A549 (cell line): ENCODE results near the gene EXOC4. TPM values are rescaled to one million over a fixed set of nuclear protein-coding genes. Genes with fewer than 3 reads are reported as not detected.

ENCODE experiments used
- ATAC-seq, 2 experiments: fragments of 200-7000 bp in 1 of 2; fragments of >200 bp in 1 of 2; cut with Nextera tagmentation in 1 of 2; cut with Tn5 transposase in 1 of 2; 3 replicates each; pipeline versions ENCODE4 v1.8.0 to v1.9.1; 2018 to 2020; ENCODE audit warnings: mild to moderate bottlenecking in 1 of 2, moderate library complexity in 1 of 2
- CTCF ChIA-PET: fragments of 300-600 bp; sonication (Branson Sonifier 250); formaldehyde crosslinking; extraction: SDS; loops from one replicate; lab custom pipeline; 2021; ENCODE audit warnings: antibody characterized with exemption, inconsistent platforms; lab: Yijun Ruan, JAX
- POLR2A ChIA-PET: fragments of 350-600 bp; formaldehyde crosslinking; extraction: SDS; loops from one replicate; lab custom pipeline; 2021; ENCODE audit warnings: antibody characterized with exemption, inconsistent platforms; lab: Yijun Ruan, JAX
- DNase-seq, 2 experiments: peaks; one replicate each; pipeline versions ENCODE4 v3.0.0 to v3.0.0-alpha.2; 2011 to 2016; ENCODE audit warnings: low read depth in 1 of 2, low spot score in 1 of 2
- FAIRE-seq: peaks from 2 replicates; lab custom pipeline; 2011; peaks lifted over from hg19 to GRCh38; lab: Jason Lieb, UNC
- H3K27ac ChIP-seq, 2 experiments: fragments of >200 bp; sonication (Bioruptor Twin); formaldehyde crosslinking; 3 replicates each; pipeline ENCODE4 v1.5.1; 2016 to 2017
- H3K4me1 ChIP-seq: fragments of >200 bp; sonication (Bioruptor Twin); formaldehyde crosslinking; 3 replicates; pipeline ENCODE4 v1.6.1; 2016
- H3K4me2 ChIP-seq: fragments of >200 bp; sonication (Bioruptor Twin); formaldehyde crosslinking; 3 replicates; pipeline ENCODE4 v1.6.1; 2016
- H3K4me3 ChIP-seq: fragments of >200 bp; sonication (Bioruptor Twin); formaldehyde crosslinking; 3 replicates; pipeline ENCODE4 v1.5.1; 2016
- H3K9me3 ChIP-seq: fragments of >200 bp; sonication (Bioruptor Twin); formaldehyde crosslinking; 3 replicates; pipeline ENCODE4 v1.6.1; 2016
- BCL3 ChIP-seq: fragments of >200 bp; sonication (Bioruptor Twin); formaldehyde crosslinking; IDR thresholded peaks from 3 replicates; pipeline ENCODE4 v1.6.1; 2016
- BHLHE40 ChIP-seq: IDR thresholded peaks from 2 replicates; pipeline ENCODE4 v1.6.1; 2012; ENCODE audit warnings: low read depth, low read length, inconsistent platforms
- CBX8 ChIP-seq: fragments of 200-600 bp; sonication (generic); IDR thresholded peaks from 2 replicates; pipeline ENCODE4 v1.6.1; 2016
- CEBPB ChIP-seq, 2 experiments: fragments of >200 bp in 1 of 2; sonication (Bioruptor Twin) in 1 of 2; formaldehyde crosslinking in 1 of 2; IDR thresholded peaks; 2 replicates each; pipeline ENCODE4 v1.6.1; 2012 to 2016
- E2F6 ChIP-seq: IDR thresholded peaks from 2 replicates; pipeline ENCODE4 v1.6.1; 2012; ENCODE audit warnings: low read depth, borderline replicate concordance
- EHMT2 ChIP-seq: fragments of 200-600 bp; sonication (generic); IDR thresholded peaks from 2 replicates; pipeline ENCODE4 v1.6.1; 2016; ENCODE audit warnings: antibody characterized with exemption, low read depth, mild to moderate bottlenecking, moderate library complexity
- ELK1 ChIP-seq: fragments of 150-350 bp; IDR thresholded peaks from 2 replicates; pipeline ENCODE4 v1.6.1; 2014; ENCODE audit warnings: low read depth, mild to moderate bottlenecking, low read length
- EP300 ChIP-seq, 2 experiments: fragments of >200 bp; sonication (Bioruptor Twin); formaldehyde crosslinking; IDR thresholded peaks; 2 replicates in 1 of 2; 3 replicates in 1 of 2; pipeline ENCODE4 v1.6.1; 2016 to 2017
- FOSL2 ChIP-seq, 2 experiments: fragments of 450-650 bp in 1 of 2; fragments of >200 bp in 1 of 2; sonication (Bioruptor Twin) in 1 of 2; formaldehyde crosslinking; IDR thresholded peaks; 2 replicates each; pipeline versions ENCODE4 v1.5.0 to v1.6.1; 2016 to 2020; ENCODE audit warnings: mild to moderate bottlenecking in 1 of 2, moderate library complexity in 1 of 2
- FOXS1 ChIP-seq: fragments of 250-450 bp; sonication (Bioruptor Pico); IDR thresholded peaks from 2 replicates; pipeline ENCODE4 v1.5.0; 2020; ENCODE audit warnings: mild to moderate bottlenecking, moderate library complexity
- HEYL ChIP-seq: fragments of 250-450 bp; sonication (Bioruptor Pico); IDR thresholded peaks from 2 replicates; pipeline ENCODE4 v1.8.0; 2021; ENCODE audit warnings: mild to moderate bottlenecking, moderate library complexity
- HOXA7 ChIP-seq: fragments of 250-450 bp; sonication (Bioruptor Pico); IDR thresholded peaks from 2 replicates; pipeline ENCODE4 v1.5.0; 2020; ENCODE audit warnings: mild to moderate bottlenecking, moderate library complexity
- HOXB13 ChIP-seq: fragments of 250-450 bp; sonication (Bioruptor Pico); IDR thresholded peaks from 2 replicates; pipeline ENCODE4 v1.5.0; 2020; ENCODE audit warnings: low read depth, mild to moderate bottlenecking, moderate library complexity
- KDM1A ChIP-seq: fragments of 200-600 bp; sonication (generic); IDR thresholded peaks from 2 replicates; pipeline ENCODE4 v1.6.1; 2016; ENCODE audit warnings: low read depth, mild to moderate bottlenecking
- MAFK ChIP-seq: fragments of 450-650 bp; IDR thresholded peaks from 2 replicates; pipeline ENCODE4 v1.6.1; 2014; ENCODE audit not compliant: partially characterized antibody
- MAX ChIP-seq: IDR thresholded peaks from 2 replicates; pipeline ENCODE4 v1.6.1; 2012
- MYC ChIP-seq: IDR thresholded peaks from 2 replicates; pipeline ENCODE4 v1.6.1; 2012; ENCODE audit warnings: mild to moderate bottlenecking, inconsistent platforms, low read length, improper control_type of control experiment, borderline replicate concordance
- PBX3 ChIP-seq: IDR thresholded peaks from 2 replicates; pipeline ENCODE4 v1.6.1; 2012
- POLR2AphosphoS2 ChIP-seq: conservative IDR thresholded peaks from 2 replicates; pipeline ENCODE4 v1.6.1; 2012; ENCODE audit warnings: low read length, improper control_type of control experiment, inconsistent platforms
- RAD21 ChIP-seq, 2 experiments: fragments of >200 bp in 1 of 2; sonication (Bioruptor Twin) in 1 of 2; formaldehyde crosslinking in 1 of 2; IDR thresholded peaks in 1 of 2; conservative IDR thresholded peaks in 1 of 2; 2 replicates in 1 of 2; 3 replicates in 1 of 2; pipeline ENCODE4 v1.6.1; 2012 to 2018; ENCODE audit warnings: inconsistent platforms in 1 of 2
- REST ChIP-seq: fragments of 200-600 bp; sonication (generic); IDR thresholded peaks from 2 replicates; pipeline ENCODE4 v1.6.1; 2016; ENCODE audit warnings: antibody characterized with exemption, mild to moderate bottlenecking, moderate library complexity
- SMC3 ChIP-seq: fragments of >200 bp; sonication (Bioruptor Twin); formaldehyde crosslinking; IDR thresholded peaks from 3 replicates; pipeline ENCODE4 v1.6.1; 2018; ENCODE audit warnings: inconsistent platforms
- ZC3H11A ChIP-seq: fragments of 450-650 bp; IDR thresholded peaks from 2 replicates; pipeline ENCODE4 v1.6.1; 2014; ENCODE audit warnings: antibody characterized with exemption, mild to moderate bottlenecking
- ZNF302 ChIP-seq: fragments of 250-450 bp; sonication (Bioruptor Pico); IDR thresholded peaks from 2 replicates; pipeline ENCODE4 v1.9.0; 2021; ENCODE audit warnings: inconsistent platforms, mild to moderate bottlenecking, moderate library complexity
- ZSCAN20 ChIP-seq: fragments of 250-450 bp; sonication (Bioruptor Pico); IDR thresholded peaks from 2 replicates; pipeline ENCODE4 v1.8.0; 2022; ENCODE audit warnings: mild to moderate bottlenecking, moderate library complexity
- WGBS: methylation state at CpG from one replicate; pipeline ENCODE4 v1.1.6; 2017; ENCODE audit errors: missing lambda C conversion rate; 5-methylcytosine and 5-hydroxymethylcytosine counted together
- polyA plus RNA-seq, 4 experiments: library from polyadenylated mRNA; depleted of rRNA in 3 of 4; stranded (reverse); fragments of >200 nt; fragmentation: RNase III in 1 of 4; extraction: RNeasy Plus Mini Kit Qiagen cat#74134 plus additional on column Dnase treatment in 1 of 4; gene quantifications; 2 replicates in 3 of 4; 3 replicates in 1 of 4; pipeline ENCODE4 v1.2.3, GENCODE V29; 2011 to 2017

Gene EXOC4
- polyA plus RNA-seq, 2 of the 4 experiments (the other 2 are of a cell fraction): 33.4 to 73.1 TPM

GRCh38 chr7:133664528-133664927 lies 411.6 kb downstream of the EXOC4 start:
- no peaks in the 10 kb centered on the region for H3K9me3 ChIP-seq
- no peak overlapping the region for H3K27ac ChIP-seq
- H3K4me2 ChIP-seq: no peak overlapping the region
- FAIRE-seq: no peak
- ATAC-seq: no peak
- H3K4me1 ChIP-seq: no peaks in the 10 kb centered on the region
- no peak for TF ChIP-seq KDM1A
- no peak for TF ChIP-seq BCL3
- TF ChIP-seq POLR2AphosphoS2: no peak
- TF ChIP-seq BHLHE40: no peak
- TF ChIP-seq MAX: no peak
- no peak for TF ChIP-seq FOSL2 (IDR thresholded peaks at IDR 0.05)
- TF ChIP-seq FOSL2 (CRISPR knock-in tag; IDR thresholded peaks at IDR 0.05): no peak
- TF ChIP-seq EHMT2: no peak
- no peak for TF ChIP-seq ZC3H11A
- TF ChIP-seq E2F6: no peak
- TF ChIP-seq ZSCAN20 (CRISPR knock-in tag): no peak
- no peak for TF ChIP-seq CEBPB (IDR thresholded peaks at IDR 0.05)
- TF ChIP-seq HOXB13 (CRISPR knock-in tag): no peak
- no peak for TF ChIP-seq ELK1
- ChIA-PET POLR2A (no interaction called here), CTCF (no interaction called here)
- DNase-seq: no peak
- no peak overlapping the region for H3K4me3 ChIP-seq

- no peak overlapping the region for H3K4me3 ChIP-seq
- DNase-seq (no peak), FAIRE-seq (no peak), ATAC-seq (no peak)
- ChIA-PET CTCF (interaction anchor here (0.7 to 0.9 kb wide), 2 partner anchors 23 to 33 kb away, joined by 3 read pairs; no protein-coding TSS in a partner anchor), POLR2A (no interaction called here)
- H3K27ac ChIP-seq: no peak overlapping the region
- no peaks in the 10 kb centered on the region for H3K9me3 ChIP-seq
- H3K4me2 ChIP-seq: no peak overlapping the region
- 94% methylated on average over 4 of the region's 4 CpGs for WGBS
- TF ChIP-seq MAFK (no peak), EHMT2 (no peak), MYC (no peak), ZSCAN20 (CRISPR knock-in tag) (no peak), HEYL (no peak), ELK1 (no peak), ZNF302 (CRISPR knock-in tag) (no peak), PBX3 (no peak), REST (no peak), SMC3 (no peak), HOXA7 (CRISPR knock-in tag) (no peak), CBX8 (no peak), EP300 (IDR thresholded peaks at IDR 0.05) (no peak), RAD21 (conservative IDR thresholded peaks at IDR 0.05 in 1 of 2, IDR thresholded peaks at IDR 0.05 in 1 of 2) (no peak), FOXS1 (CRISPR knock-in tag) (no peak), E2F6 (no peak)
- TF ChIP-seq, all 56 proteins: peak for 0
- no peaks in the 10 kb centered on the region for H3K4me1 ChIP-seq
Measured at GRCh38 chr7:133668296-133669060, 415.6 kb downstream of the EXOC4 start.
